Panc1 (cell line): ENCODE results near the gene GGT6. TPM values are rescaled to one million over a fixed set of nuclear protein-coding genes. Genes with fewer than 3 reads are reported as not detected.

Source experiments
- ATAC-seq: fragments of 200-7000 bp; cut with Tn5 transposase; 2 replicates; pipeline ENCODE4 v1.9.1; 2020; ENCODE audit warnings: mild to moderate bottlenecking, moderate library complexity
- BruUV-seq: library from RNA; stranded (reverse); fragments of 400-500 nt; replicated peaks from 2 replicates; lab custom pipeline; 2021; lab: Mats Ljungman, UMichigan
- CTCF ChIA-PET: fragments of 300-600 bp; sonication (Branson Sonifier 250); formaldehyde crosslinking; loops from one replicate; lab custom pipeline; 2022; ENCODE audit warnings: antibody characterized with exemption; lab: Charles Lee
- POLR2A ChIA-PET: fragments of 300-600 bp; sonication (Branson Sonifier 250); formaldehyde crosslinking; loops from one replicate; lab custom pipeline; 2022; ENCODE audit warnings: antibody characterized with exemption; lab: Charles Lee
- DNase-seq: peaks from one replicate; pipeline ENCODE4 v3.0.0-alpha.2; 2010; ENCODE audit warnings: low read depth, low spot score
- H3K27ac ChIP-seq: 2 replicates; pipeline ENCODE4 v1.5.1; 2011; ENCODE audit warnings: mild to moderate bottlenecking, low read length, inconsistent platforms
- H3K27me3 ChIP-seq: fragments of 200-500 bp; sonication (Bioruptor generic); 2 replicates; pipeline ENCODE4 v1.6.0; 2014; ENCODE audit warnings: low read length, inconsistent platforms; ENCODE audit not compliant: control insufficient read depth, insufficient read depth
- H3K36me3 ChIP-seq: fragments of 200-500 bp; sonication (Bioruptor generic); 2 replicates; pipeline ENCODE4 v1.5.1; 2014; ENCODE audit warnings: inconsistent platforms, mild to moderate bottlenecking, low read length, moderate library complexity; ENCODE audit not compliant: control insufficient read depth, insufficient read depth
- H3K4me1 ChIP-seq: 2 replicates; pipeline ENCODE4 v1.5.1; 2011; ENCODE audit warnings: inconsistent platforms, mild to moderate bottlenecking, low read length, moderate library complexity; ENCODE audit not compliant: control insufficient read depth, insufficient read depth
- H3K4me3 ChIP-seq, 2 experiments: 2 replicates each; pipeline ENCODE4 v1.5.1; 2011 to 2012; ENCODE audit warnings: low read depth in 2 of 2, low read length in 2 of 2, mild to moderate bottlenecking in 2 of 2, inconsistent platforms in 1 of 2, moderate library complexity in 1 of 2
- H3K9me3 ChIP-seq: fragments of 200-500 bp; sonication (Bioruptor generic); 2 replicates; pipeline ENCODE4 v1.5.1; 2014; ENCODE audit warnings: low read depth, mild to moderate bottlenecking, inconsistent platforms, low read length, moderate library complexity; ENCODE audit not compliant: control insufficient read depth, insufficient read depth
- POLR2AphosphoS5 ChIP-seq: IDR thresholded peaks from 2 replicates; pipeline ENCODE4 v1.6.1; 2012; ENCODE audit warnings: mild to moderate bottlenecking, low read depth, low read length, moderate library complexity
- SIN3A ChIP-seq: IDR thresholded peaks from 2 replicates; pipeline ENCODE4 v1.6.1; 2012; ENCODE audit warnings: low read depth, mild to moderate bottlenecking, low read length, moderate library complexity, borderline replicate concordance; ENCODE audit not compliant: insufficient read depth
- TCF7L2 ChIP-seq: IDR thresholded peaks from 2 replicates; pipeline ENCODE4 v1.6.1; 2011; ENCODE audit warnings: mild to moderate bottlenecking, low read depth, low read length, inconsistent platforms
- in situ Hi-C: cut with HindIII; loops from 2 replicates; pipeline ENCODE4 v1.10.0; 2016; ENCODE audit warnings: low sequenced_read_pairs, low pct_unique_long_range_greater_than_20kb
- intact Hi-C: fragments of 100-400 bp; cut with micrococcal nuclease; formaldehyde crosslinking; loops from one replicate; pipeline ENCODE4 v1.10.0; 2022; ENCODE audit not compliant: unreplicated experiment
- total RNA-seq: library from RNA; stranded (reverse); gene quantifications from one replicate; pipeline ENCODE4 v1.2.1, GENCODE V29; 2021; ENCODE audit not compliant: unreplicated experiment
- TF ChIP-seq, protein P1 (sequence below), 2 experiments: IDR thresholded peaks; 2 replicates each; pipeline ENCODE4 v1.6.1; 2011 to 2012; ENCODE audit warnings: low read depth in 2 of 2, control low read depth in 1 of 2, low read length in 1 of 2, mild to moderate bottlenecking in 1 of 2, moderate library complexity in 1 of 2; ENCODE audit not compliant: insufficient read depth in 1 of 2
- TF ChIP-seq, protein P2 (sequence below): fragments of 450-650 bp; IDR thresholded peaks from 2 replicates; pipeline ENCODE4 v1.5.1; 2017; ENCODE audit warnings: mild to moderate bottlenecking

Gene GGT6
- total RNA-seq, 1 experiment from 2014 or later: not detected

DNA sequence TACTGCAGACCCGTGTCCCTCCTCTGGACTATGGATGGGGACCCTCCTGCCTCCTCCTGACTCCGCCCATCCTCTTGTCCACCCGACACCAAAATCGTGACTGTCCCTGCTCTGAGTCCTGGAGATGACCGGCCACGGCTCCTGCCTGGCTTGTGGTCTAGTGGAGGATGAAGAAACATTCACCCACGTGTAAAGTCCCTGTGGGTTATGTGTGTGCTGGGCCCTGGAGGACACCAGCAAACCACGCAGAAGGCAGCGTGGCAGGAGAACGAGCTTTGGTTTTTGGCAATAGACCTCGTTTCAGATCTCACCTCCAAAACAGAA lies 49.8 kb downstream of the GGT6 start:
- POLR2A ChIA-PET: no interaction called here
- in situ Hi-C loops: no loop called here
- no TSS peak for BruUV-seq

DNA sequence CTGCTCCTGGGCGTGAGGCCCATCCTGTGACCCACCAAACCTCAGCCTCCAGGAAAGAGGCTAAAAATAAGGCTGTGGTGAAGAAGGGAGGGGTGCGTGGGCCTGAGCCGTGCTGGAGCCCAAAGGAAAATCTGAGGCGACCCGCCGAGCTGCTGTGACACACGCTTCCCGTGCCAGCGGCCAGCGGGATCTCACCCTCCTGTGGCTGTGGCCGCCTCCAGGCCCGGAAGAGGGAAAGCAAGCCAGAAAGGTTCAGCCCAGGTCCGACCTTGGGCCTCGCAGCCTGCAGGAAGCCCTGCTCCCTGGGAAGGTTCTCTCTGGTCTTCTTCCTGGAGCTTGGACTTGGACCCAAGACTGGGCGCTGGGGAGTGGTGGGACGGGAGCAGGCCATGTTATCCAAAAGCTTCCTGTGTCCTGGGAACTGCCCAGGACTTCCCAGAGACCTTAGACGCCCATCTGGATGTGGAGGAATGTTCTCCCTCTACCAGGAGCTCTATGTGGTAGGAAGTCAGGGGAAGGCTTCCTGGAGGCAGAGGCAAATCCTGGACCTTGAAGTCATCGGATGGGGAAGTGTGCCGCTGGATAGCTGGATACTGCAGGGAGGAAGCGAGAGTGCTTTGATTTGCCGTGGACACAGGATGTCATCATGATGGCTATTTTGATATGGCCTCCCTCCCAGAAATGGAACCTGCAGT lies 50.3 kb downstream of the GGT6 start:
- ATAC-seq (no peak), DNase-seq (no peak)
- TF ChIP-seq, protein P1, sequence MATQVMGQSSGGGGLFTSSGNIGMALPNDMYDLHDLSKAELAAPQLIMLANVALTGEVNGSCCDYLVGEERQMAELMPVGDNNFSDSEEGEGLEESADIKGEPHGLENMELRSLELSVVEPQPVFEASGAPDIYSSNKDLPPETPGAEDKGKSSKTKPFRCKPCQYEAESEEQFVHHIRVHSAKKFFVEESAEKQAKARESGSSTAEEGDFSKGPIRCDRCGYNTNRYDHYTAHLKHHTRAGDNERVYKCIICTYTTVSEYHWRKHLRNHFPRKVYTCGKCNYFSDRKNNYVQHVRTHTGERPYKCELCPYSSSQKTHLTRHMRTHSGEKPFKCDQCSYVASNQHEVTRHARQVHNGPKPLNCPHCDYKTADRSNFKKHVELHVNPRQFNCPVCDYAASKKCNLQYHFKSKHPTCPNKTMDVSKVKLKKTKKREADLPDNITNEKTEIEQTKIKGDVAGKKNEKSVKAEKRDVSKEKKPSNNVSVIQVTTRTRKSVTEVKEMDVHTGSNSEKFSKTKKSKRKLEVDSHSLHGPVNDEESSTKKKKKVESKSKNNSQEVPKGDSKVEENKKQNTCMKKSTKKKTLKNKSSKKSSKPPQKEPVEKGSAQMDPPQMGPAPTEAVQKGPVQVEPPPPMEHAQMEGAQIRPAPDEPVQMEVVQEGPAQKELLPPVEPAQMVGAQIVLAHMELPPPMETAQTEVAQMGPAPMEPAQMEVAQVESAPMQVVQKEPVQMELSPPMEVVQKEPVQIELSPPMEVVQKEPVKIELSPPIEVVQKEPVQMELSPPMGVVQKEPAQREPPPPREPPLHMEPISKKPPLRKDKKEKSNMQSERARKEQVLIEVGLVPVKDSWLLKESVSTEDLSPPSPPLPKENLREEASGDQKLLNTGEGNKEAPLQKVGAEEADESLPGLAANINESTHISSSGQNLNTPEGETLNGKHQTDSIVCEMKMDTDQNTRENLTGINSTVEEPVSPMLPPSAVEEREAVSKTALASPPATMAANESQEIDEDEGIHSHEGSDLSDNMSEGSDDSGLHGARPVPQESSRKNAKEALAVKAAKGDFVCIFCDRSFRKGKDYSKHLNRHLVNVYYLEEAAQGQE (IDR thresholded peaks at IDR 0.05; ENCODE audit: insufficient read depth in 1 of 2, low read depth in 2 of 2, low read length in 1 of 2): no peak
- CTCF ChIA-PET: no interaction called here
- BruUV-seq: no TSS peak
- POLR2A ChIA-PET: no interaction called here
- intact Hi-C loops: no loop called here
- H3K4me1 ChIP-seq: no peaks in the 10 kb centered on the region
- H3K27ac ChIP-seq: no peak overlapping the region
- H3K36me3 ChIP-seq: no peaks in the 10 kb centered on the region
- no peaks in the 10 kb centered on the region for H3K9me3 ChIP-seq
- H3K4me3 ChIP-seq: no peak overlapping the region
- in situ Hi-C loops: no loop called here
- H3K27me3 ChIP-seq: no peaks in the 10 kb centered on the region

More for the DNA sequence above, 49.8 kb downstream of the GGT6 start:
- TF ChIP-seq, protein P1 (IDR thresholded peaks at IDR 0.05; ENCODE audit: insufficient read depth in 1 of 2, low read depth in 2 of 2, low read length in 1 of 2): no peak
- TF ChIP-seq POLR2AphosphoS5 (no peak), SIN3A (no peak), TCF7L2 (no peak)
- TF ChIP-seq, protein P2, sequence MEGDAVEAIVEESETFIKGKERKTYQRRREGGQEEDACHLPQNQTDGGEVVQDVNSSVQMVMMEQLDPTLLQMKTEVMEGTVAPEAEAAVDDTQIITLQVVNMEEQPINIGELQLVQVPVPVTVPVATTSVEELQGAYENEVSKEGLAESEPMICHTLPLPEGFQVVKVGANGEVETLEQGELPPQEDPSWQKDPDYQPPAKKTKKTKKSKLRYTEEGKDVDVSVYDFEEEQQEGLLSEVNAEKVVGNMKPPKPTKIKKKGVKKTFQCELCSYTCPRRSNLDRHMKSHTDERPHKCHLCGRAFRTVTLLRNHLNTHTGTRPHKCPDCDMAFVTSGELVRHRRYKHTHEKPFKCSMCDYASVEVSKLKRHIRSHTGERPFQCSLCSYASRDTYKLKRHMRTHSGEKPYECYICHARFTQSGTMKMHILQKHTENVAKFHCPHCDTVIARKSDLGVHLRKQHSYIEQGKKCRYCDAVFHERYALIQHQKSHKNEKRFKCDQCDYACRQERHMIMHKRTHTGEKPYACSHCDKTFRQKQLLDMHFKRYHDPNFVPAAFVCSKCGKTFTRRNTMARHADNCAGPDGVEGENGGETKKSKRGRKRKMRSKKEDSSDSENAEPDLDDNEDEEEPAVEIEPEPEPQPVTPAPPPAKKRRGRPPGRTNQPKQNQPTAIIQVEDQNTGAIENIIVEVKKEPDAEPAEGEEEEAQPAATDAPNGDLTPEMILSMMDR: no peak
- ATAC-seq (no peak), DNase-seq (no peak)
- intact Hi-C loops: no loop called here
- Histone ChIP-seq H3K9me3 (no peaks in the 10 kb centered on the region), H3K36me3 (no peaks in the 10 kb centered on the region), H3K4me3 (no peak overlapping the region), H3K27ac (no peak overlapping the region), H3K27me3 (no peaks in the 10 kb centered on the region), H3K4me1 (no peaks in the 10 kb centered on the region)
- CTCF ChIA-PET: no interaction called here
